Measurements from ENCODE around the gene THAP9.

THAP9 gene

DNA sequence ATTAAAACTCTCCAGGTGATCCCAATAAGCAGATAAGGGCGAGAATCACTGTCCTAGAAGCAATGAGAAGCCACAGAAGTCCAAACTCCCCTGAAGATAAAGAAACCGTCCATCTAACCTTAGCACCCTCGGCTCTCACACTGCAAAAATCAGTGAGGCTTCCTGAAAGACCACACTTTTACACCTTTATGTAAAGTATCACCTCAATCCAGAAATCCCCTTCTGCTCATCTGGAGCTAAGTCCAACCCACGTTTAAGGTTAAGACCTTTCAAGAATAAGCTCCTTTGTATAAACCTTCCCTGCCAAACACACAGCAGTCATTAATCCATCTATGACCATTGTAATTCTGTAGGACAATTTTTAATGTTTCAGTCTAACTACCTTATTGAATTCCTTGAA, 68.4 kb downstream of the THAP9 start:
- Histone ChIP-seq H3K27ac (ENCODE audit: extremely low read depth, low read depth, low read length) (no peak overlapping the region), H3K9me3 (ENCODE audit: control insufficient read depth, insufficient read depth, low read depth, low read length) (no peaks in the 10 kb centered on the region), H3K4me3 (ENCODE audit: low read depth, low read length) (no peak overlapping the region), H3K4me1 (ENCODE audit: control insufficient read depth, insufficient read depth, low read length) (no peaks in the 10 kb centered on the region), H3K36me3 (ENCODE audit: control insufficient read depth in 2 of 2, insufficient read depth in 1 of 2, low read length in 2 of 2) (peaks cover 6 to 45% of the 10 kb centered on the region in 2 experiments)
- CTCF ChIA-PET: interaction anchor here (0.8 kb wide), 1 partner anchor 12 kb away, joined by 4 read pairs; no protein-coding TSS in a partner anchor
- POLR2A ChIA-PET: no interaction called here
- no peak for TF ChIP-seq ZNF514 (tag by site-specific recombination; IDR thresholded peaks at IDR 0.05)
- TF ChIP-seq ZBTB20 (tag by site-specific recombination; IDR thresholded peaks at IDR 0.05): no peak
- TF ChIP-seq, protein P1, sequence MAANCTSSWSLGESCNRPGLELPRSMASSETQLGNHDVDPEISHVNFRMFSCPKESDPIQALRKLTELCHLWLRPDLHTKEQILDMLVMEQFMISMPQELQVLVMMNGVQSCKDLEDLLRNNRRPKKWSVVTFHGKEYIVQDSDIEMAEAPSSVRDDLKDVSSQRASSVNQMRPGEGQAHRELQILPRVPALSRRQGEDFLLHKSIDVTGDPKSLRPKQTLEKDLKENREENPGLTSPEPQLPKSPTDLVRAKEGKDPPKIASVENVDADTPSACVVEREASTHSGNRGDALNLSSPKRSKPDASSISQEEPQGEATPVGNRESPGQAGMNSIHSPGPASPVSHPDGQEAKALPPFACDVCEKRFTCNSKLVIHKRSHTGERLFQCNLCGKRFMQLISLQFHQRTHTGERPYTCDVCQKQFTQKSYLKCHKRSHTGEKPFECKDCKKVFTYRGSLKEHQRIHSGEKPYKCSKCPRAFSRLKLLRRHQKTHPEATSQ (tag by site-specific recombination; IDR thresholded peaks at IDR 0.05): no peak
- no peak for TF ChIP-seq ZSCAN16 (tag by site-specific recombination; IDR thresholded peaks at IDR 0.05)
- TF ChIP-seq ZNF677 (tag by site-specific recombination; IDR thresholded peaks at IDR 0.05): no peak
- no peak for TF ChIP-seq ZNF501 (tag by site-specific recombination; IDR thresholded peaks at IDR 0.05)
- no peak for TF ChIP-seq ZBTB48 (tag by site-specific recombination; IDR thresholded peaks at IDR 0.05)
- TF ChIP-seq, protein P2, sequence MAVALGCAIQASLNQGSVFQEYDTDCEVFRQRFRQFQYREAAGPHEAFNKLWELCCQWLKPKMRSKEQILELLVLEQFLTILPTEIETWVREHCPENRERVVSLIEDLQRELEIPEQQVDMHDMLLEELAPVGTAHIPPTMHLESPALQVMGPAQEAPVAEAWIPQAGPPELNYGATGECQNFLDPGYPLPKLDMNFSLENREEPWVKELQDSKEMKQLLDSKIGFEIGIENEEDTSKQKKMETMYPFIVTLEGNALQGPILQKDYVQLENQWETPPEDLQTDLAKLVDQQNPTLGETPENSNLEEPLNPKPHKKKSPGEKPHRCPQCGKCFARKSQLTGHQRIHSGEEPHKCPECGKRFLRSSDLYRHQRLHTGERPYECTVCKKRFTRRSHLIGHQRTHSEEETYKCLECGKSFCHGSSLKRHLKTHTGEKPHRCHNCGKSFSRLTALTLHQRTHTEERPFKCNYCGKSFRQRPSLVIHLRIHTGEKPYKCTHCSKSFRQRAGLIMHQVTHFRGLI (tag by site-specific recombination; IDR thresholded peaks at IDR 0.05): no peak
- TF ChIP-seq KLF16 (tag by site-specific recombination; IDR thresholded peaks at IDR 0.05): no peak
- TF ChIP-seq ZNF473 (tag by site-specific recombination; IDR thresholded peaks at IDR 0.05): no peak
- TF ChIP-seq, protein P3, sequence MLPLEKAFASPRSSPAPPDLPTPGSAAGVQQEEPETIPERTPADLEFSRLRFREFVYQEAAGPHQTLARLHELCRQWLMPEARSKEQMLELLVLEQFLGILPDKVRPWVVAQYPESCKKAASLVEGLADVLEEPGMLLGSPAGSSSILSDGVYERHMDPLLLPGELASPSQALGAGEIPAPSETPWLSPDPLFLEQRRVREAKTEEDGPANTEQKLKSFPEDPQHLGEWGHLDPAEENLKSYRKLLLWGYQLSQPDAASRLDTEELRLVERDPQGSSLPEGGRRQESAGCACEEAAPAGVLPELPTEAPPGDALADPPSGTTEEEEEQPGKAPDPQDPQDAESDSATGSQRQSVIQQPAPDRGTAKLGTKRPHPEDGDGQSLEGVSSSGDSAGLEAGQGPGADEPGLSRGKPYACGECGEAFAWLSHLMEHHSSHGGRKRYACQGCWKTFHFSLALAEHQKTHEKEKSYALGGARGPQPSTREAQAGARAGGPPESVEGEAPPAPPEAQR (tag by site-specific recombination; IDR thresholded peaks at IDR 0.05): no peak
- TF ChIP-seq ZNF561 (tag by site-specific recombination; IDR thresholded peaks at IDR 0.05; ENCODE audit: borderline replicate concordance): no peak

DNA sequence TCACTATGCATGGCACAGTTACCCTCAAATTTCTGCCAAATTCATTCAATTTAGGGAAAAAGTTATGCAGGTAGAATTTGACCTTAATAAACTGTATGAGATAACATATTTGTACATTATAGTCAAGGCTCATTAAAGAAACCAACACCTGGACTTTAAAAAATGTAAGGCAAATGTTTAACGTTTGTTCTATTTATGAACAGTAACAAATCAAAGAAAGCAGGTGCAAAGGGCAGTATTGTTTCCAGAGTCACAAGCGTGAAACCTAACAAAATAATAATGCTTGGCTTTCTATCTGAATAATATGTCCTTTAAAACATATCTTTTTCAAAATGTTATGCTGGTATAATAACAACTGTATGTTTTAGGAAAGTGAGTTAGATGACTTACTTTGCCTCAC, 68.9 kb downstream of the THAP9 start:
- H3K9me3 ChIP-seq (ENCODE audit: control insufficient read depth, insufficient read depth, low read depth, low read length): no peaks in the 10 kb centered on the region
- H3K4me1 ChIP-seq (ENCODE audit: control insufficient read depth, insufficient read depth, low read length): no peaks in the 10 kb centered on the region
- POLR2A ChIA-PET: no interaction called here
- H3K4me3 ChIP-seq (ENCODE audit: low read depth, low read length): no peak overlapping the region
- CTCF ChIA-PET: interaction anchor here (0.8 kb wide), 1 partner anchor 12 kb away, joined by 4 read pairs; no protein-coding TSS in a partner anchor
- peaks cover 6 to 41% of the 10 kb centered on the region in 2 experiments for H3K36me3 ChIP-seq (ENCODE audit: control insufficient read depth in 2 of 2, insufficient read depth in 1 of 2, low read length in 2 of 2)
- TF ChIP-seq ZNF501 (tag by site-specific recombination; IDR thresholded peaks at IDR 0.05) (no peak), ZNF2 (tag by site-specific recombination; IDR thresholded peaks at IDR 0.05) (no peak), GLI2 (tag by site-specific recombination; IDR thresholded peaks at IDR 0.05; ENCODE audit: borderline replicate concordance, low read depth) (no peak), KLF1 (tag by site-specific recombination; IDR thresholded peaks at IDR 0.05) (no peak), ZNF654 (tag by site-specific recombination; IDR thresholded peaks at IDR 0.05; ENCODE audit: low read depth) (no peak), ZNF248 (tag by site-specific recombination; IDR thresholded peaks at IDR 0.05) (no peak), ZNF175 (tag by site-specific recombination; IDR thresholded peaks at IDR 0.05) (no peak), BCL11B (tag by site-specific recombination; IDR thresholded peaks at IDR 0.05; ENCODE audit: low read depth) (no peak), ZNF664 (tag by site-specific recombination; IDR thresholded peaks at IDR 0.05) (no peak)
- TF ChIP-seq, protein P4, sequence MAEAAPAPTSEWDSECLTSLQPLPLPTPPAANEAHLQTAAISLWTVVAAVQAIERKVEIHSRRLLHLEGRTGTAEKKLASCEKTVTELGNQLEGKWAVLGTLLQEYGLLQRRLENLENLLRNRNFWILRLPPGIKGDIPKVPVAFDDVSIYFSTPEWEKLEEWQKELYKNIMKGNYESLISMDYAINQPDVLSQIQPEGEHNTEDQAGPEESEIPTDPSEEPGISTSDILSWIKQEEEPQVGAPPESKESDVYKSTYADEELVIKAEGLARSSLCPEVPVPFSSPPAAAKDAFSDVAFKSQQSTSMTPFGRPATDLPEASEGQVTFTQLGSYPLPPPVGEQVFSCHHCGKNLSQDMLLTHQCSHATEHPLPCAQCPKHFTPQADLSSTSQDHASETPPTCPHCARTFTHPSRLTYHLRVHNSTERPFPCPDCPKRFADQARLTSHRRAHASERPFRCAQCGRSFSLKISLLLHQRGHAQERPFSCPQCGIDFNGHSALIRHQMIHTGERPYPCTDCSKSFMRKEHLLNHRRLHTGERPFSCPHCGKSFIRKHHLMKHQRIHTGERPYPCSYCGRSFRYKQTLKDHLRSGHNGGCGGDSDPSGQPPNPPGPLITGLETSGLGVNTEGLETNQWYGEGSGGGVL (tag by site-specific recombination; IDR thresholded peaks at IDR 0.05): no peak
- TF ChIP-seq, protein P5, sequence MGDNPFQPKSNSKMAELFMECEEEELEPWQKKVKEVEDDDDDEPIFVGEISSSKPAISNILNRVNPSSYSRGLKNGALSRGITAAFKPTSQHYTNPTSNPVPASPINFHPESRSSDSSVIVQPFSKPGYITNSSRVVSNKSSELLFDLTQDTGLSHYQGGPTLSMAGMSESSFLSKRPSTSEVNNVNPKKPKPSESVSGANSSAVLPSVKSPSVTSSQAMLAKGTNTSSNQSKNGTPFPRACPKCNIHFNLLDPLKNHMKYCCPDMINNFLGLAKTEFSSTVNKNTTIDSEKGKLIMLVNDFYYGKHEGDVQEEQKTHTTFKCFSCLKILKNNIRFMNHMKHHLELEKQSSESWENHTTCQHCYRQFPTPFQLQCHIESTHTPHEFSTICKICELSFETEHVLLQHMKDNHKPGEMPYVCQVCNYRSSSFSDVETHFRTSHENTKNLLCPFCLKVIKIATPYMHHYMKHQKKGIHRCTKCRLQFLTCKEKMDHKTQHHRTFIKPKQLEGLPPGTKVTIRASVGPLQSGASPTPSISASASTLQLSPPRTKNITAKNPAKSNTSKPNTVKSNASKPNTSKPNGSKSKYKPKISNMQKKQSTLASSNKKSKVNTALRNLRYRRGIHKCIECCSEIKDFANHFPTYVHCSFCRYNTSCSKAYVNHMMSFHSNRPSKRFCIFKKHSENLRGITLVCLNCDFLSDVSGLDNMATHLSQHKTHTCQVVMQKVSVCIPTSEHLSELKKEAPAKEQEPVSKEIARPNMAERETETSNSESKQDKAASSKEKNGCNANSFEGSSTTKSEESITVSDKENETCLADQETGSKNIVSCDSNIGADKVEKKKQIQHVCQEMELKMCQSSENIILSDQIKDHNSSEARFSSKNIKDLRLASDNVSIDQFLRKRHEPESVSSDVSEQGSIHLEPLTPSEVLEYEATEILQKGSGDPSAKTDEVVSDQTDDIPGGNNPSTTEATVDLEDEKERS (tag by site-specific recombination; IDR thresholded peaks at IDR 0.05): no peak
- no peak overlapping the region for H3K27ac ChIP-seq (ENCODE audit: extremely low read depth, low read depth, low read length)
